H1 (cell line): Measurements from ENCODE around the gene RERG. TPM values are rescaled to one million over a fixed set of nuclear protein-coding genes. Genes with fewer than 3 reads are reported as not detected.

Source experiments
- CTCF ChIA-PET: fragments of 300-600 bp; sonication (Branson Sonifier 250); formaldehyde crosslinking; loops from one replicate; lab custom pipeline; 2021; ENCODE audit not compliant: partially characterized antibody; lab: Charles Lee
- POLR2A ChIA-PET: fragments of 300-600 bp; sonication (Branson Sonifier 250); formaldehyde crosslinking; loops from one replicate; lab custom pipeline; 2021; ENCODE audit warnings: inconsistent platforms; ENCODE audit not compliant: partially characterized antibody; lab: Charles Lee
- DNase-seq, 2 experiments: peaks; one replicate each; pipeline versions ENCODE4 v3.0.0 to v3.0.0-alpha.2; 2010 to 2022; ENCODE audit warnings: low spot score in 2 of 2, low read depth in 1 of 2, mixed read lengths in 1 of 2
- FAIRE-seq: peaks from 2 replicates; lab custom pipeline; 2011; peaks lifted over from hg19 to GRCh38; lab: Jason Lieb, UNC
- H2AFZ ChIP-seq: 2 replicates; pipeline ENCODE4 v1.8.1; 2012; ENCODE audit warnings: low read length, inconsistent platforms
- H2AK5ac ChIP-seq: 2 replicates; pipeline ENCODE4 v1.6.1; 2013; ENCODE audit warnings: low read depth, low read length
- H2BK120ac ChIP-seq: replicated peaks from 2 replicates; pipeline ENCODE3; 2013; ENCODE audit warnings: low read depth, low read length, inconsistent platforms
- H2BK12ac ChIP-seq: 2 replicates; pipeline ENCODE4 v1.6.1; 2013; ENCODE audit warnings: low read depth, low read length
- H2BK15ac ChIP-seq: 2 replicates; pipeline ENCODE4 v1.6.1; 2013; ENCODE audit warnings: low read length
- H2BK20ac ChIP-seq: 2 replicates; pipeline ENCODE4 v1.6.1; 2013; ENCODE audit warnings: low read length
- H2BK5ac ChIP-seq: 2 replicates; pipeline ENCODE4 v1.6.1; 2013; ENCODE audit warnings: low read depth, low read length
- H3K14ac ChIP-seq: 2 replicates; pipeline ENCODE4 v1.6.1; 2013; ENCODE audit warnings: inconsistent platforms; ENCODE audit not compliant: insufficient read length
- H3K18ac ChIP-seq: 2 replicates; pipeline ENCODE4 v1.6.1; 2013; ENCODE audit warnings: low read length; ENCODE audit errors: extremely low read depth
- H3K23ac ChIP-seq: 2 replicates; pipeline ENCODE4 v1.6.1; 2013; ENCODE audit warnings: inconsistent platforms; ENCODE audit not compliant: insufficient read length
- H3K23me2 ChIP-seq: 2 replicates; pipeline ENCODE4 v1.6.1; 2013; ENCODE audit warnings: low read depth, low read length
- H3K27ac ChIP-seq: 2 replicates; pipeline ENCODE4 v1.6.1; 2011; ENCODE audit warnings: low read depth, low read length, inconsistent platforms
- H3K27me3 ChIP-seq, 4 experiments: replicated peaks in 1 of 4; 1 replicate in 1 of 4; 2 replicates in 3 of 4; pipeline versions ENCODE4 v1.6.1 to v1.8.1; 2011 to 2013; ENCODE audit warnings: low read length in 3 of 4, mild to moderate bottlenecking in 3 of 4, inconsistent platforms in 2 of 4, mixed read lengths in 2 of 4, moderate library complexity in 1 of 4; ENCODE audit not compliant: control insufficient read depth in 3 of 4, insufficient read depth in 3 of 4; ENCODE audit errors: extremely low read depth in 1 of 4
- H3K36me3 ChIP-seq, 4 experiments: 2 replicates each; pipeline versions ENCODE4 v1.6.1 to v1.8.1; 2011 to 2013; ENCODE audit warnings: mild to moderate bottlenecking in 4 of 4, low read length in 3 of 4, moderate library complexity in 2 of 4, control low read depth in 1 of 4, inconsistent platforms in 1 of 4; ENCODE audit not compliant: insufficient read depth in 4 of 4, control insufficient read depth in 2 of 4
- H3K4ac ChIP-seq: replicated peaks from 2 replicates; pipeline ENCODE3; 2013; ENCODE audit warnings: low read length, low read depth, mixed read lengths, inconsistent platforms; ENCODE audit not compliant: insufficient read length
- H3K4me1 ChIP-seq, 4 experiments: replicated peaks in 1 of 4; 1 replicate in 1 of 4; 2 replicates in 3 of 4; pipeline versions ENCODE4 v1.6.1 to v1.8.1; 2011 to 2013; ENCODE audit warnings: low read length in 3 of 4, inconsistent platforms in 2 of 4, mixed read lengths in 1 of 4; ENCODE audit not compliant: insufficient read depth in 4 of 4, control insufficient read depth in 3 of 4
- H3K4me2 ChIP-seq, 2 experiments: 2 replicates each; pipeline versions ENCODE4 v1.6.1 to v1.8.1; 2011 to 2013; ENCODE audit warnings: low read depth in 2 of 2, low read length in 2 of 2, control low read depth in 1 of 2, inconsistent platforms in 1 of 2, mild to moderate bottlenecking in 1 of 2; ENCODE audit not compliant: insufficient read depth in 1 of 2
- H3K4me3 ChIP-seq, 4 experiments: fragments of 200-600, 300-600 bp in 1 of 4; sonication (generic), shearing (Covaris generic), sonication (Bioruptor Twin) in 1 of 4; 2 replicates each; pipeline versions ENCODE4 v1.5.1 to v1.8.1; 2011 to 2016; ENCODE audit warnings: low read length in 4 of 4, low read depth in 3 of 4, control low read depth in 2 of 4, inconsistent platforms in 2 of 4, mild to moderate bottlenecking in 2 of 4, mixed read lengths in 1 of 4, moderate library complexity in 1 of 4; ENCODE audit not compliant: insufficient read depth in 2 of 4; ENCODE audit errors: extremely low read depth in 1 of 4
- H3K56ac ChIP-seq: replicated peaks from 2 replicates; pipeline ENCODE3; 2013; ENCODE audit warnings: low read depth, mild to moderate bottlenecking, mixed read lengths, low read length, inconsistent platforms; ENCODE audit not compliant: insufficient read length
- H3K79me1 ChIP-seq: 2 replicates; pipeline ENCODE4 v1.6.1; 2013; ENCODE audit warnings: low read depth, low read length, control low read depth
- H3K79me2 ChIP-seq, 2 experiments: 2 replicates each; pipeline versions ENCODE4 v1.6.1 to v1.8.1; 2012 to 2013; ENCODE audit warnings: low read length in 2 of 2, mild to moderate bottlenecking in 2 of 2, inconsistent platforms in 1 of 2; ENCODE audit not compliant: insufficient read depth in 2 of 2, control insufficient read depth in 1 of 2
- H3K9ac ChIP-seq, 4 experiments: replicated peaks in 1 of 4; 1 replicate in 1 of 4; 2 replicates in 3 of 4; pipeline versions ENCODE4 v1.6.1 to v1.8.1; 2011 to 2013; ENCODE audit warnings: low read depth in 3 of 4, low read length in 3 of 4, control low read depth in 2 of 4, mild to moderate bottlenecking in 2 of 4, moderate library complexity in 2 of 4, inconsistent platforms in 1 of 4; ENCODE audit errors: extremely low read depth in 1 of 4
- H3K9me3 ChIP-seq, 2 experiments: 2 replicates each; pipeline versions ENCODE4 v1.6.1 to v1.8.1; 2012 to 2013; ENCODE audit warnings: mild to moderate bottlenecking in 2 of 2, moderate library complexity in 2 of 2, control low read depth in 1 of 2, inconsistent platforms in 1 of 2, low read depth in 1 of 2, low read length in 1 of 2, mixed read lengths in 1 of 2; ENCODE audit not compliant: insufficient read depth in 2 of 2
- H4K20me1 ChIP-seq, 2 experiments: replicated peaks in 1 of 2; 2 replicates each; pipeline versions ENCODE3 to v1.8.1; 2011 to 2013; ENCODE audit warnings: inconsistent platforms in 2 of 2, low read length in 2 of 2, mild to moderate bottlenecking in 1 of 2; ENCODE audit not compliant: insufficient read depth in 2 of 2, control insufficient read depth in 1 of 2
- H4K5ac ChIP-seq: 2 replicates; pipeline ENCODE4 v1.6.1; 2013; ENCODE audit warnings: low read length, low read depth, mixed read lengths, inconsistent platforms; ENCODE audit not compliant: insufficient read length
- H4K8ac ChIP-seq: 2 replicates; pipeline ENCODE4 v1.8.0; 2013; ENCODE audit warnings: mild to moderate bottlenecking, moderate library complexity, low read length, inconsistent platforms; ENCODE audit not compliant: insufficient read depth; ENCODE audit errors: extremely low read depth
- H4K91ac ChIP-seq: replicated peaks from 2 replicates; pipeline ENCODE3; 2013; ENCODE audit warnings: low read length, mixed read lengths, inconsistent platforms; ENCODE audit not compliant: insufficient read length
- BACH1 ChIP-seq: IDR thresholded peaks from 2 replicates; pipeline ENCODE4 v1.6.1; 2012; ENCODE audit warnings: low read length, improper control_type of control experiment
- HDAC2 ChIP-seq, 2 experiments: fragments of 300-600 bp in 1 of 2; sonication (generic) in 1 of 2; IDR thresholded peaks; 2 replicates each; pipeline ENCODE4 v1.6.1; 2011 to 2012; ENCODE audit warnings: low read depth in 2 of 2, low read length in 2 of 2, mild to moderate bottlenecking in 2 of 2, moderate library complexity in 2 of 2, borderline replicate concordance in 1 of 2, inconsistent platforms in 1 of 2
- JUND ChIP-seq: IDR thresholded peaks from 2 replicates; pipeline ENCODE4 v1.6.1; 2011; ENCODE audit warnings: mild to moderate bottlenecking, improper control_type of control experiment, low read length
- PHF8 ChIP-seq: fragments of 200-600 bp; sonication (generic); conservative IDR thresholded peaks from 2 replicates; pipeline ENCODE4 v1.7.1; 2012; ENCODE audit warnings: low read depth, mild to moderate bottlenecking, inconsistent platforms, low read length, moderate library complexity
- RAD21 ChIP-seq, 2 experiments: IDR thresholded peaks in 1 of 2; conservative IDR thresholded peaks in 1 of 2; 2 replicates each; pipeline ENCODE4 v1.6.1; 2011; ENCODE audit warnings: low read depth in 2 of 2, low read length in 2 of 2, improper control_type of control experiment in 1 of 2, inconsistent platforms in 1 of 2, mild to moderate bottlenecking in 1 of 2, moderate library complexity in 1 of 2
- SIX5 ChIP-seq: IDR thresholded peaks from 2 replicates; pipeline ENCODE4 v1.6.1; 2011; ENCODE audit warnings: mild to moderate bottlenecking, low read depth, low read length
- SP1 ChIP-seq: IDR thresholded peaks from 2 replicates; pipeline ENCODE4 v1.6.1; 2011; ENCODE audit warnings: low read depth, low read length
- SP2 ChIP-seq: IDR thresholded peaks from 2 replicates; pipeline ENCODE4 v1.6.1; 2012; ENCODE audit warnings: mild to moderate bottlenecking, low read length, inconsistent platforms
- SRF ChIP-seq: IDR thresholded peaks from 2 replicates; pipeline ENCODE4 v1.6.1; 2011; ENCODE audit warnings: mild to moderate bottlenecking, low read depth, low read length, moderate library complexity
- TCF12 ChIP-seq: IDR thresholded peaks from 2 replicates; pipeline ENCODE4 v1.6.1; 2011; ENCODE audit warnings: low read depth, mild to moderate bottlenecking, low read length
- WGBS, 2 experiments: shearing (Covaris generic) in 1 of 2; methylation state at CpG; one replicate each; pipeline versions ENCODE4 v1.1.6 to v1.1.7; 2013 to 2015; ENCODE audit warnings: low lambda C conversion rate in 2 of 2, mixed read lengths in 2 of 2, inconsistent platforms in 1 of 2, low coverage in 1 of 2, missing lambda C conversion rate in 1 of 2; ENCODE audit not compliant: insufficient replicate concordance in 2 of 2, insufficient coverage in 1 of 2, insufficient read length in 1 of 2; ENCODE audit errors: extremely low coverage in 1 of 2, missing lambda C conversion rate in 1 of 2; 5-methylcytosine and 5-hydroxymethylcytosine counted together
- polyA plus RNA-seq, 7 experiments: library from polyadenylated mRNA; depleted of rRNA in 3 of 7; stranded (reverse) in 5 of 7; unstranded in 2 of 7; fragments of >200 nt in 5 of 7; fragments of 200-250 nt in 2 of 7; gene quantifications; 1 replicate in 5 of 7; 2 replicates in 1 of 7; 4 replicates in 1 of 7; pipeline versions ENCODE4 v1.2.1 to v1.2.3, GENCODE V29; 2011 to 2013; ENCODE audit warnings: missing spikeins in 2 of 7, mixed read lengths in 2 of 7
- total RNA-seq: library from RNA; stranded (reverse); fragmentation: NEBNext Ultra II Directional; extraction: Animal tissue kit (Norgen Biotek cat#: 25700); gene quantifications from 2 replicates; pipeline ENCODE4 v1.2.1, GENCODE V29; 2021
- TF ChIP-seq, protein P1 (sequence below): IDR thresholded peaks from 2 replicates; pipeline ENCODE4 v1.6.1; 2011; ENCODE audit warnings: low read length, improper control_type of control experiment

The RERG gene
- total and polyA plus RNA-seq, 2 of the 8 experiments (the other 6 are each of a cell fraction or from before 2014, with no cell fraction given): 0.12 to 0.86 TPM

DNA sequence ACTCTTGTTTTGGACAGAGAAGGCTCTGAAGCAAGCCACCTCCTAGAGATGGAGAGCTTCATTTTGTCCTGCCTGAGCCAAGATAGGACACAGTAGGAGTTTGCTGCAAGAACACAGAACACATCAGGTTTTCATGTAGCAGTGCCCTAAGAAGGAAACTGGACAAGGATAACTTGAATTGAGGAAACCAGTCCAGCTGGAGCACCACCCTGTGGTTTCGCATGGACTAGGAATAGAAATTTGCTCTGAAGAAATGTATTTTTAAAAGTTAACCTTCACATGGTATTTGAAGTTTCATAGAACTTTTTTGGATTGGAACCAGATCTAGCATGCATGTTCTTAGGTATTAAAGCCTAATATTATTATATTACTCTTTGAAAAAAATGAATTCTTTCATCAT, 68.8 kb downstream of the RERG start:
- Histone ChIP-seq H3K4me3 (no peak overlapping the region), H3K14ac (no peak overlapping the region), H3K79me2 (no peaks in the 10 kb centered on the region), H3K27ac (no peak overlapping the region), H2BK120ac (no peak overlapping the region), H2BK15ac (no peak overlapping the region), H4K8ac (no peak overlapping the region), H2AK5ac (no peak overlapping the region), H3K79me1 (no peaks in the 10 kb centered on the region), H2BK5ac (no peak overlapping the region), H2BK12ac (no peak overlapping the region), H3K4ac (no peak overlapping the region), H3K9ac (no peak overlapping the region), H3K23ac (no peak overlapping the region), H3K18ac (no peak overlapping the region), H3K27me3 (no peaks in the 10 kb centered on the region), H3K36me3 (no peaks in the 10 kb centered on the region), H3K56ac (no peak overlapping the region), H3K23me2 (no peaks in the 10 kb centered on the region), H2AFZ (no peak overlapping the region), H2BK20ac (no peak overlapping the region), H3K4me2 (no peak overlapping the region), H4K91ac (no peak overlapping the region), H3K9me3 (no peaks in the 10 kb centered on the region), H3K4me1 (no peaks in the 10 kb centered on the region), H4K20me1 (no peaks in the 10 kb centered on the region), H4K5ac (no peak overlapping the region)
- no peak for DNase-seq
- 100% methylated on average over 1 of the region's 1 CpG; no CpG with 5 or more reads in 1 of the 2 experiments for WGBS, 2 experiments
- no peak for FAIRE-seq
- CTCF ChIA-PET: interaction anchor here (0.7 to 4.4 kb wide), 12 partner anchors 10 to 371 kb away, joined by 3 to 40 read pairs (median 4); partner anchors contain the start of gene RERG
- POLR2A ChIA-PET: no interaction called here
- TF ChIP-seq SP2: no peak
- no peak for TF ChIP-seq SRF
- TF ChIP-seq RAD21 (IDR thresholded peaks at IDR 0.05 in 1 of 2, conservative IDR thresholded peaks at IDR 0.05 in 1 of 2; ENCODE audit: low read depth in 2 of 2, low read length in 2 of 2): no peak
- no peak for TF ChIP-seq HDAC2 (IDR thresholded peaks at IDR 0.05; ENCODE audit: borderline replicate concordance in 1 of 2, low read depth in 2 of 2, low read length in 2 of 2)
- no peak for TF ChIP-seq BACH1
- no peak for TF ChIP-seq JUND
- no peak for TF ChIP-seq PHF8
- TF ChIP-seq, protein P1, sequence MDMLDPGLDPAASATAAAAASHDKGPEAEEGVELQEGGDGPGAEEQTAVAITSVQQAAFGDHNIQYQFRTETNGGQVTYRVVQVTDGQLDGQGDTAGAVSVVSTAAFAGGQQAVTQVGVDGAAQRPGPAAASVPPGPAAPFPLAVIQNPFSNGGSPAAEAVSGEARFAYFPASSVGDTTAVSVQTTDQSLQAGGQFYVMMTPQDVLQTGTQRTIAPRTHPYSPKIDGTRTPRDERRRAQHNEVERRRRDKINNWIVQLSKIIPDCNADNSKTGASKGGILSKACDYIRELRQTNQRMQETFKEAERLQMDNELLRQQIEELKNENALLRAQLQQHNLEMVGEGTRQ: no peak
- no peak for TF ChIP-seq TCF12
- no peak for TF ChIP-seq SP1
- no peak for TF ChIP-seq SIX5
